Neural cell (in vitro differentiated cells): ENCODE measurements around the gene FLRT3. TPM values are rescaled to one million over a fixed set of nuclear protein-coding genes. Genes with fewer than 3 reads are reported as not detected.

ENCODE experiments used
- H2AFZ ChIP-seq: fragments of 200-600, 300-800 bp; sonication (generic), shearing (Covaris generic); 2 replicates; pipeline ENCODE4 v1.6.0; 2014; ENCODE audit warnings: low read depth, mild to moderate bottlenecking, antibody characterized with exemption, low read length, moderate library complexity
- H3F3A ChIP-seq: fragments of 200-600 bp; shearing (Covaris generic); 2 replicates; pipeline ENCODE4 v1.6.1; 2016; ENCODE audit warnings: mild to moderate bottlenecking, moderate library complexity, mixed read lengths, antibody characterized with exemption, low read length; ENCODE audit not compliant: insufficient read depth, poor library complexity, severe bottlenecking
- H3K27ac ChIP-seq: fragments of 200-600, 300-800 bp; sonication (generic), shearing (Covaris generic); 2 replicates; pipeline ENCODE4 v1.5.1; 2014; ENCODE audit warnings: mild to moderate bottlenecking, low read length, moderate library complexity
- H3K27me3 ChIP-seq: fragments of 300-800, 200-600 bp; sonication (generic), shearing (Covaris generic); 2 replicates; pipeline ENCODE4 v1.6.0; 2014; ENCODE audit warnings: mild to moderate bottlenecking, low read depth, low read length, moderate library complexity; ENCODE audit not compliant: insufficient read depth
- H3K36me3 ChIP-seq: fragments of 300-800, 200-600 bp; sonication (generic), shearing (Covaris generic); 2 replicates; pipeline ENCODE4 v1.5.1; 2014; ENCODE audit warnings: mild to moderate bottlenecking, antibody characterized with exemption, low read length, moderate library complexity; ENCODE audit not compliant: insufficient read depth
- H3K4me2 ChIP-seq: fragments of 300-800, 200-600 bp; sonication (generic), shearing (Covaris generic); 2 replicates; pipeline ENCODE4 v1.6.0; 2014; ENCODE audit warnings: mild to moderate bottlenecking, low read length
- H3K4me3 ChIP-seq: fragments of 300-800, 200-600 bp; sonication (generic), shearing (Covaris generic); 2 replicates; pipeline ENCODE4 v1.5.1; 2014; ENCODE audit warnings: mild to moderate bottlenecking, low read length, moderate library complexity
- H3K79me2 ChIP-seq: fragments of 200-600 bp; shearing (Covaris generic); replicated peaks from 2 replicates; pipeline ENCODE4 v1.6.0; 2014; ENCODE audit warnings: mild to moderate bottlenecking, low read length, moderate library complexity; ENCODE audit not compliant: insufficient read depth
- H3K9ac ChIP-seq: fragments of 300-800, 200-600 bp; sonication (generic), shearing (Covaris generic); 2 replicates; pipeline ENCODE4 v1.6.1; 2016; ENCODE audit warnings: mild to moderate bottlenecking, low read length, mixed read lengths
- H3K9me2 ChIP-seq: fragments of 200-600 bp; shearing (Covaris generic); 2 replicates; pipeline ENCODE4 v1.6.1; 2016; ENCODE audit warnings: mild to moderate bottlenecking, low read length, mixed read lengths; ENCODE audit not compliant: insufficient read depth
- H3K9me3 ChIP-seq: fragments of 200-600, 300-800 bp; sonication (generic), shearing (Covaris generic); 2 replicates; pipeline ENCODE4 v1.6.1; 2016; ENCODE audit warnings: mild to moderate bottlenecking, mixed run types, low read length, moderate library complexity, mixed read lengths
- H4K20me1 ChIP-seq: fragments of 200-600 bp; shearing (Covaris generic); 2 replicates; pipeline ENCODE4 v1.6.1; 2016; ENCODE audit warnings: mild to moderate bottlenecking, mixed run types; ENCODE audit not compliant: insufficient read depth
- CTCF ChIP-seq: fragments of 450-650 bp; IDR thresholded peaks from 2 replicates; pipeline ENCODE4 v1.5.1; 2014; ENCODE audit warnings: antibody characterized with exemption, mild to moderate bottlenecking, moderate library complexity; ENCODE audit not compliant: poor library complexity, severe bottlenecking
- EP300 ChIP-seq: fragments of 450-650 bp; conservative IDR thresholded peaks from 2 replicates; pipeline ENCODE4 v1.6.1; 2014; ENCODE audit warnings: antibody characterized with exemption, mild to moderate bottlenecking, moderate library complexity; ENCODE audit not compliant: poor library complexity, severe bottlenecking
- EZH2 ChIP-seq: fragments of 200-600, 300-800 bp; shearing (Covaris generic), sonication (generic); IDR thresholded peaks from 2 replicates; pipeline ENCODE4 v1.6.1; 2014; ENCODE audit warnings: antibody characterized with exemption, low read length, borderline replicate concordance, mild to moderate bottlenecking; ENCODE audit not compliant: insufficient read depth, poor library complexity, severe bottlenecking
- MXI1 ChIP-seq: fragments of 450-650 bp; conservative IDR thresholded peaks from 2 replicates; pipeline ENCODE4 v1.6.1; 2014; ENCODE audit warnings: antibody characterized with exemption, mild to moderate bottlenecking; ENCODE audit not compliant: poor library complexity, severe bottlenecking
- POLR2AphosphoS5 ChIP-seq: IDR thresholded peaks from 2 replicates; pipeline ENCODE4 v1.6.1; 2012
- RAD21 ChIP-seq: fragments of 450-650 bp; conservative IDR thresholded peaks from 2 replicates; pipeline ENCODE4 v1.6.1; 2014; ENCODE audit warnings: antibody characterized with exemption, mild to moderate bottlenecking, moderate library complexity
- REST ChIP-seq: IDR thresholded peaks from 2 replicates; pipeline ENCODE4 v1.6.1; 2012; ENCODE audit warnings: borderline replicate concordance
- SMC3 ChIP-seq: fragments of 450-650 bp; conservative IDR thresholded peaks from 2 replicates; pipeline ENCODE4 v1.6.1; 2014; ENCODE audit warnings: antibody characterized with exemption, mild to moderate bottlenecking, moderate library complexity; ENCODE audit not compliant: poor library complexity
- TAF1 ChIP-seq: IDR thresholded peaks from 2 replicates; pipeline ENCODE4 v1.6.1; 2012; ENCODE audit warnings: low read depth
- polyA plus RNA-seq: library from polyadenylated mRNA; depleted of rRNA; stranded (reverse); fragments of >200 nt; gene quantifications from 2 replicates; pipeline ENCODE4 v1.2.3, GENCODE V29; 2014

FLRT3 gene
- polyA plus RNA-seq, 1 donor from 2014 or later = 3.2 TPM

GRCh38 chr20:14342918-14343317, 5.5 kb upstream of the FLRT3 start:
- Histone ChIP-seq H3K4me3 (no peak overlapping the region), H3K9me2 (no peaks in the 10 kb centered on the region), H3K4me2 (no peak overlapping the region), H3K36me3 (no peaks in the 10 kb centered on the region), H4K20me1 (no peaks in the 10 kb centered on the region), H3F3A (no peaks in the 10 kb centered on the region), H3K27me3 (no peaks in the 10 kb centered on the region), H3K27ac (no peak overlapping the region), H3K79me2 (no peaks in the 10 kb centered on the region), H2AFZ (no peak overlapping the region), H3K9ac (no peak overlapping the region), H3K9me3 (no peaks in the 10 kb centered on the region)
- TF ChIP-seq EZH2 (no peak), RAD21 (no peak), POLR2AphosphoS5 (no peak), REST (no peak), TAF1 (no peak), CTCF (no peak), MXI1 (no peak), EP300 (no peak), SMC3 (no peak)

GRCh38 chr20:14341801-14342200, 4.4 kb upstream of the FLRT3 start:
- Histone ChIP-seq H3K9ac (no peak overlapping the region), H2AFZ (no peak overlapping the region), H4K20me1 (no peaks in the 10 kb centered on the region), H3K27ac (no peak overlapping the region), H3K36me3 (no peaks in the 10 kb centered on the region), H3K27me3 (no peaks in the 10 kb centered on the region), H3K4me2 (no peak overlapping the region), H3K9me3 (no peaks in the 10 kb centered on the region), H3F3A (no peaks in the 10 kb centered on the region), H3K4me3 (no peak overlapping the region), H3K79me2 (no peaks in the 10 kb centered on the region), H3K9me2 (no peaks in the 10 kb centered on the region)
- TF ChIP-seq POLR2AphosphoS5 (no peak), EZH2 (no peak), TAF1 (no peak), MXI1 (no peak), RAD21 (no peak), CTCF (no peak), SMC3 (no peak), REST (no peak), EP300 (no peak)
